ENCODE results near the gene TENT5A.

TENT5A gene

DNA sequence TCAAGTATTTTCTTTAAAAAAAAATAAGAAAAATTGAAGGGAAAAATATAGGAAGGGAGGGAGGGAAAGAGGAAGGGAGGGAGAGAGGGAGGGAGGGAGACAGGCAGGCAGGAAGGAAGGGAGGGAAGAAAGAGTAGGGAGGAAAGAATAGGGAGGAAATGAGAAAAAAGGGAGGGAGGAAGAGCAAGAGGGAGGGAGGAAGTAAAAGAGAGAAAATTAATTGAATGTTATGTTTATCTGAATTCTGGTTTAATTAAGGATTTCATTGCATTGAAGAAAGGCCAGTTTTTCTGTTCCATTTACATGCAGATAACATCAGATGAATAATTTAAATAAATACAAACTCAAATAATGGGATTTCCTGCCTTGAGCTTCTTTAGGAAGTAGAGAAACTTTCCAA lies 47.8 kb downstream of the TENT5A start:
- DNase-seq (ENCODE audit: low read depth): no peak

DNA sequence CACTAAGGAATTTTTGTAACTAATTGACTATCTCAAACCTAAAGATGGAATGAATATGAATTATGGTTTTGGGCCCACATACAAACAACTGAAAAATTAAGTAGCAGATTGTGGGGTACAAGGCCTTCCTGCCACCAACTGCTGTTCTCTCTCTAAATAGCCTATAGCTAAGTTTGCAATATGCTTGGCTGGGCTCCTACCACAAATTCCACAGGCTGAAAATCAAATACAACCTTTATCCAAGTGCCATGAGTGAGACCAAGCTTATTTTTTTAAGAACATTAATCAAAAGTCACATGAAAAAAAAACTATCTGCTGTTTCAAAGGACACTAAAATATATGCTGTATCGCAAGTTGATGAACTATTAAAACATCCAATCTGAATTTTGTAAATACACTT lies 52.1 kb downstream of the TENT5A start:
- no peak for DNase-seq (ENCODE audit: low read depth)

- DNase-seq (ENCODE audit: low read depth): no peak
Observed at GRCh38 chr6:81697559-81697958, 54.9 kb downstream of the TENT5A start.

- DNase-seq (ENCODE audit: low read depth): no peak
Observed at GRCh38 chr6:81696524-81696923, 56.0 kb downstream of the TENT5A start.

Data from stimulated activated CD8-positive, alpha-beta memory T cell treated with anti-CD3 and anti-CD28 coated beads, Interleukin-12 subunit alpha, Interleukin-12 subunit beta, amount 100 ng/mL, for 4 hours (primary cell).